Stomach (tissue), 9 donors: ENCODE measurements around the gene PALM3. TPM values are rescaled to one million over a fixed set of nuclear protein-coding genes. Genes with fewer than 3 reads are reported as not detected.

Experiments
- DNase-seq, 2 donors: peaks; one replicate each; pipeline versions ENCODE4 v3.0.0 to v3.0.0-alpha.2; 2013 to 2019
- H3K27ac ChIP-seq, 5 donors: fragments of 200-600 bp in 4 of 5; sonication (generic) in 4 of 5; one replicate each; pipeline ENCODE4 v1.5.1; 2013 to 2019; ENCODE audit warnings: mild to moderate bottlenecking in 1 of 5, moderate library complexity in 1 of 5
- H3K27me3 ChIP-seq, 3 donors: fragments of 200-600 bp; sonication (generic); one replicate each; pipeline ENCODE4 v1.5.1; 2017 to 2019; ENCODE audit warnings: mixed run types in 1 of 3
- H3K36me3 ChIP-seq, 4 donors: fragments of 200-600 bp; sonication (generic); 1 replicate in 3 of 4; 2 replicates in 1 of 4; pipeline ENCODE4 v1.5.1; 2016 to 2019
- H3K4me1 ChIP-seq, 4 donors: fragments of 200-600 bp; sonication (generic); one replicate each; pipeline ENCODE4 v1.5.1; 2016 to 2019
- H3K4me3 ChIP-seq, 4 donors: fragments of 200-600 bp; sonication (generic) in 3 of 4; one replicate each; pipeline ENCODE4 v1.5.1; 2016 to 2019; ENCODE audit warnings: mild to moderate bottlenecking in 1 of 4
- H3K9me3 ChIP-seq, 4 donors: fragments of 200-600 bp; sonication (generic); one replicate each; pipeline ENCODE4 v1.5.1; 2016 to 2019
- CTCF ChIP-seq, 7 experiments: fragments of 450-650 bp in 4 of 7; fragments of 200-600 bp in 3 of 7; sonication (generic) in 3 of 7; IDR thresholded peaks; one replicate each; pipeline ENCODE4 v1.5.1; 2016 to 2019; ENCODE audit warnings: antibody characterized with exemption in 7 of 7, control low read depth in 2 of 7, mild to moderate bottlenecking in 1 of 7
- EP300 ChIP-seq: sonication (generic); formaldehyde crosslinking; IDR thresholded peaks from one replicate; pipeline ENCODE4 v1.6.1; 2017; ENCODE audit warnings: antibody characterized with exemption
- POLR2A ChIP-seq, 4 donors: fragments of 450-650 bp; IDR thresholded peaks; one replicate each; pipeline ENCODE4 v1.6.1; 2016; ENCODE audit warnings: antibody characterized with exemption in 4 of 4, control low read depth in 2 of 4, mild to moderate bottlenecking in 1 of 4, moderate library complexity in 1 of 4
- POLR2AphosphoS5 ChIP-seq, 3 donors: sonication (generic); formaldehyde crosslinking; IDR thresholded peaks; one replicate each; pipeline ENCODE4 v1.6.1; 2016; ENCODE audit warnings: antibody characterized with exemption in 3 of 3
- WGBS, 5 donors: extraction: QIAGEN DNeasy Blood & Tissue Kit in 3 of 5; methylation state at CpG; one replicate each; pipeline versions ENCODE4 v1.1.5 to v1.1.7; 2013 to 2018; 5-methylcytosine and 5-hydroxymethylcytosine counted together
- intact Hi-C: fragments of 100-400 bp; cut with DNase I; formaldehyde crosslinking; loops from one replicate; pipeline ENCODE4 v1.15.1; 2023; ENCODE audit warnings: low total_unique reads
- polyA plus RNA-seq, 3 donors: library from polyadenylated mRNA; stranded (reverse); fragments of 200-250 nt; gene quantifications; one replicate each; pipeline ENCODE4 v1.2.3, GENCODE V29; 2013
- total RNA-seq, 5 donors: library from RNA; depleted of rRNA; stranded (reverse); fragments of >200 nt; gene quantifications; one replicate each; pipeline versions ENCODE4 v1.1.0 to v1.2.3, GENCODE V29; 2014 to 2016
- donor health status: healthy with polysubstance abuse.
- donor health status: Bipolar disorder and iron deficiency.
- donor health status: healthy.

The PALM3 gene
- total and polyA plus RNA-seq, 8 donors: 4.2 to 141 (median 21.6) TPM

GRCh38 chr19:14056741-14057356 is 5.0 kb downstream of the PALM3 start:
- Histone ChIP-seq H3K4me3 (peak overlapping the region; percentile 40 to 51 (median 44)), H3K36me3 (peaks cover 0 to 34% (median 23%) of the 10 kb centered on the region in 4 donors), H3K27ac (peak overlapping the region in 1 of 5 donors; percentile 38), H3K4me1 (peaks cover 13 to 46% (median 38%) of the 10 kb centered on the region in 4 donors), H3K27me3 (peaks cover 0 to 58% (median 10%) of the 10 kb centered on the region in 3 donors), H3K9me3 (peaks cover 0 to 7% (median 0%) of the 10 kb centered on the region in 4 donors)
- no peak for TF ChIP-seq CTCF (IDR thresholded peaks at IDR 0.05)
- TF ChIP-seq EP300: no peak
- no peak for TF ChIP-seq POLR2A (IDR thresholded peaks at IDR 0.05)
- TF ChIP-seq POLR2AphosphoS5 (IDR thresholded peaks at IDR 0.05): no peak
- no peak for DNase-seq
- intact Hi-C loops: loop anchor here (10.0 kb wide), 1 partner anchor 172 kb away; no protein-coding TSS in a partner anchor
- WGBS, 5 donors: 39 to 58% (median 49%) methylated on average over 16 to 19 of the region's 19 CpGs

GRCh38 chr19:14056069-14056666 is 5.7 kb downstream of the PALM3 start:
- intact Hi-C loops: loop anchor here (10.0 kb wide), 1 partner anchor 171 kb away; no protein-coding TSS in a partner anchor
- TF ChIP-seq EP300: no peak
- TF ChIP-seq POLR2AphosphoS5 (IDR thresholded peaks at IDR 0.05): no peak
- TF ChIP-seq POLR2A (IDR thresholded peaks at IDR 0.05): no peak
- no peak for TF ChIP-seq CTCF (IDR thresholded peaks at IDR 0.05)
- Histone ChIP-seq H3K27ac (no peak overlapping the region), H3K9me3 (peaks cover 0 to 7% (median 0%) of the 10 kb centered on the region in 4 donors), H3K27me3 (peaks cover 0 to 52% (median 7%) of the 10 kb centered on the region in 3 donors), H3K4me3 (no peak overlapping the region), H3K4me1 (peaks cover 13 to 44% (median 38%) of the 10 kb centered on the region in 4 donors), H3K36me3 (peaks cover 0 to 38% (median 25%) of the 10 kb centered on the region in 4 donors)
- DNase-seq: no peak
- 90 to 99% (median 95%) methylated on average over 10 of the region's 10 CpGs for WGBS, 5 donors

- intact Hi-C loops: loop anchor here (10.0 kb wide), 1 partner anchor 171 kb away; no protein-coding TSS in a partner anchor
These were observed 6.5 kb downstream of the PALM3 start for GRCh38 chr19:14055396-14055795.

More at GRCh38 chr19:14055396-14055795, 6.5 kb downstream of the PALM3 start:
- WGBS, 5 donors: 81 to 100% (median 94%) methylated on average over 2 to 3 of the region's 3 CpGs
- peaks cover 3 to 38% (median 33%) of the 10 kb centered on the region in 4 donors for H3K36me3 ChIP-seq
- no peak for DNase-seq
- H3K4me1 ChIP-seq: peaks cover 13 to 37% (median 36%) of the 10 kb centered on the region in 4 donors
- no peak overlapping the region for H3K4me3 ChIP-seq
- peaks cover 0 to 7% (median 0%) of the 10 kb centered on the region in 4 donors for H3K9me3 ChIP-seq
- TF ChIP-seq CTCF (IDR thresholded peaks at IDR 0.05): no peak
- no peak for TF ChIP-seq EP300
- no peak overlapping the region for H3K27ac ChIP-seq
- peaks cover 0 to 44% (median 7%) of the 10 kb centered on the region in 3 donors for H3K27me3 ChIP-seq
